ENCODE data around the gene KLK11.

The KLK11 gene

DNA sequence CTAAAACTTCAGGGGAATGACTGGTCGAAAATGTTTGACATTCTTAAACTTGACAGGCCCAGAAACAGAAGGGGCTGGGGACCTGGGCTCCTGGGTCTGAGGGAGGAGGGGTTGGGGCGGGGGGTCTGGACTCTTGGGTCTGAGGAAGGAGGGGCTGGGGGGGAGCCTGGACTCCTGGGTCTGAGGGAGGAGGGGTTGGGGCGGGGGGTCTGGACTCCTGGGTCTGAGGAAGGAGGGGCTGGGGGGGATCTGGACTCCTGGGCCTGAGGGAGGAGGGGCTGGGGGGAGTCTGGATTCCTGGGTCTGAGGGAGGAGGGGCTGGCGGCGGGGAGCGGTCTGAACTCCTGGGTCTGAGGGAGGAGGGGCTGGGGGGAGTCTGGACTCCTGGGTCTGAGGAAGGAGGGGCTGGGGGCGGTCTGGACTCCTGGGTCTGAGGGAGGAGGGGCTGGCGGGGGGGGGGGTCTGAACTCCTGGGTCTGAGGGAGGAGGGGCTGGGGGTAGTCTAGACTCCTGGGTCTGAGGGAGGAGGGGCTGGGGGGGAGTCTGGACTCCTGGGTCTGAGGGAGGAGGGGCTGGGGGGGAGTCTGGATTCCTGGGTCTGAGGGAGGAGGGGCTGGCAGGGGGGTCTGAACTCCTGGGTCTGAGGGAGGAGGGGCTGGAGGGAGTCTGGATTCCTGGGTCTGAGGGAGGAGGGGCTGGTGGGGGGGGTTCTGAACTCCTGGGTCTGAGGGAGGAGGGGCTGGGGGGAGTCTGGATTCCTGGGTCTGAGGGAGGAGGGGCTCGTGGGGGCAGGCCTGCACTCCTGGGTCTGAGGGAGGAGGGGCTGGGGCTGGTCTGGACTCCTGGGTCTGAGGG, 51.5 kb downstream of the KLK11 start:
- no peak for DNase-seq (ENCODE audit: low read depth in 2 of 2, low spot score in 1 of 2)

DNA sequence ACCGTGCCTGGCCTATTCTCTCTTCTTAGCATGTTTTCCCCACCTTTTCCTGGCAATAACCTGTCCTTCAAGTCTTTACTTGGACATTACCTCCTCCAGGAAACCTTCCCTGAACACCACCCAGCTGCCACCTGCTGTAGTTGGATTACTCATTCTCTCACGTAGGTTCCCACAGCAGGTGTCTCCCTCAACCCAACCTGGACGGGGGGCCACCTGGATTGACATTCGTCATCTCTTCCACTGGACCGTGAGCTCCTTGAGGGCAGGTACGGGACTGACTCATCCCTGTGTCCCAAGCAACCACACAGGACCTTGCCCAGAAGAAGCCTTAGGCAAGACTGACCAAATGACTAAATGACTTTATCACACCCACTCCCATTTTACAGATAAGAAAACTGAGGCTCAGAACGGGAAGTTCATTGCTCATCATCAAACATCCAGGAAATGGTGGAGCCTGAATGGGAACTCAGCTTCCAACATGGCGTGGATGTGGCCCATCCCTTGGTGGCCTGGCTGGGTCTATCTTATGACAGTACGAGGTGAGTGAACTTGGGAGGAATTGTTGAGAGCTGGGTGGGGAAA, 53.5 kb downstream of the KLK11 start:
- DNase-seq (ENCODE audit: low read depth in 2 of 2, low spot score in 1 of 2): no peak
